K562 (cell line): ENCODE measurements around the gene EYA4. TPM values are rescaled to one million over a fixed set of nuclear protein-coding genes. Genes with fewer than 3 reads are reported as not detected.

Experiments
- ATAC-seq: fragments of 200-7000 bp; cut with Tn5 transposase; 3 replicates; pipeline ENCODE4 v1.9.1; 2020; ENCODE audit warnings: moderate library complexity
- BruUV-seq: library from RNA; stranded (reverse); fragments of 400-500 nt; replicated peaks from 2 replicates; lab custom pipeline; 2021; lab: Mats Ljungman, UMichigan
- CTCF ChIA-PET: fragments of 300-600 bp; formaldehyde crosslinking; extraction: SDS; loops from one replicate; lab custom pipeline; 2021; ENCODE audit warnings: low intra/inter-chr PET ratio; lab: Yijun Ruan, JAX
- POLR2A ChIA-PET: fragments of 300-600, 350-650 bp; sonication (Branson Sonifier 250); formaldehyde crosslinking; extraction: SDS; loops from one replicate; lab custom pipeline; 2021; ENCODE audit warnings: antibody characterized with exemption, inconsistent platforms; lab: Yijun Ruan, JAX
- DNase-seq, 4 experiments: peaks; one replicate each; pipeline versions ENCODE4 v3.0.0 to v3.0.0-alpha.2; 2011 to 2018; ENCODE audit warnings: low spot score in 3 of 4, mixed read lengths in 3 of 4; ENCODE audit errors: extremely low read depth in 1 of 4
- FAIRE-seq: peaks from 2 replicates; lab custom pipeline; 2011; peaks lifted over from hg19 to GRCh38; lab: Jason Lieb, UNC
- H2AFZ ChIP-seq: 2 replicates; pipeline ENCODE4 v1.6.0; 2011; ENCODE audit warnings: low read depth, low read length, control low read depth, inconsistent platforms
- H3K27ac ChIP-seq: fragments of 200-600 bp; 3 replicates; pipeline ENCODE4 v1.8.0; 2011; ENCODE audit warnings: low read depth, mild to moderate bottlenecking, control low read depth, inconsistent platforms, low read length, moderate library complexity, mixed read lengths; ENCODE audit errors: extremely low read depth
- H3K27me3 ChIP-seq, 2 experiments: fragments of 300-600 bp in 1 of 2; 2 replicates in 1 of 2; 3 replicates in 1 of 2; pipeline versions ENCODE4 v1.6.0 to v1.8.0; 2011; ENCODE audit warnings: inconsistent platforms in 2 of 2, low read length in 2 of 2, mild to moderate bottlenecking in 1 of 2, mixed read lengths in 1 of 2, moderate library complexity in 1 of 2; ENCODE audit not compliant: control insufficient read depth in 2 of 2, insufficient read depth in 2 of 2
- H3K36me3 ChIP-seq: fragments of 300-600 bp; 3 replicates; pipeline ENCODE4 v1.8.0; 2011; ENCODE audit warnings: mild to moderate bottlenecking, low read length, inconsistent platforms; ENCODE audit not compliant: control insufficient read depth, insufficient read depth
- H3K4me1 ChIP-seq, 2 experiments: fragments of 200-600 bp in 1 of 2; replicated peaks in 1 of 2; 2 replicates in 1 of 2; 3 replicates in 1 of 2; pipeline versions ENCODE4 v1.5.1 to v1.8.0; 2011; ENCODE audit warnings: inconsistent platforms in 2 of 2, low read length in 2 of 2, mild to moderate bottlenecking in 1 of 2, mixed read lengths in 1 of 2, moderate library complexity in 1 of 2; ENCODE audit not compliant: control insufficient read depth in 2 of 2, insufficient read depth in 2 of 2
- H3K4me2 ChIP-seq: 2 replicates; pipeline ENCODE4 v1.6.1; 2011; ENCODE audit warnings: low read length, control low read depth, inconsistent platforms, mixed read lengths; ENCODE audit not compliant: insufficient read depth
- H3K4me3 ChIP-seq: fragments of 200-600 bp; sonication (generic), shearing (Covaris generic); 2 replicates; pipeline ENCODE4 v1.5.1; 2016; ENCODE audit warnings: control low read depth, inconsistent platforms
- H3K79me2 ChIP-seq: fragments of 200-600 bp; 3 replicates; pipeline ENCODE4 v1.8.0; 2011; ENCODE audit warnings: low read length, inconsistent platforms; ENCODE audit not compliant: control insufficient read depth, insufficient read depth
- H3K9ac ChIP-seq, 2 experiments: 2 replicates each; pipeline versions ENCODE4 v1.6.0 to v1.6.1; 2011; ENCODE audit warnings: low read depth in 2 of 2, low read length in 2 of 2, control low read depth in 1 of 2, inconsistent platforms in 1 of 2, mild to moderate bottlenecking in 1 of 2, mixed read lengths in 1 of 2; ENCODE audit not compliant: insufficient read depth in 1 of 2
- H3K9me1 ChIP-seq: one replicate; pipeline ENCODE4 v1.6.0; 2011; ENCODE audit warnings: inconsistent platforms, mild to moderate bottlenecking, low read length, moderate library complexity; ENCODE audit not compliant: control insufficient read depth, insufficient read depth
- H3K9me3 ChIP-seq: replicated peaks from 2 replicates; pipeline ENCODE4 v1.5.1; 2011; ENCODE audit warnings: low read depth, low read length, inconsistent platforms; ENCODE audit not compliant: control insufficient read depth, insufficient read depth
- H4K20me1 ChIP-seq: replicated peaks from 2 replicates; pipeline ENCODE4 v1.6.1; 2011; ENCODE audit warnings: low read length, inconsistent platforms, mixed read lengths; ENCODE audit not compliant: control insufficient read depth, insufficient read depth
- CCNT2 ChIP-seq: IDR thresholded peaks from 2 replicates; pipeline ENCODE4 v1.6.1; 2011; ENCODE audit warnings: borderline replicate concordance, low read depth, mild to moderate bottlenecking, moderate library complexity, mixed read lengths, low read length; ENCODE audit not compliant: insufficient read length; ENCODE audit errors: extremely low read depth
- EP400 ChIP-seq: fragments of 450-650 bp; IDR thresholded peaks from 2 replicates; pipeline ENCODE4 v1.6.1; 2017; ENCODE audit warnings: antibody characterized with exemption, mild to moderate bottlenecking, moderate library complexity
- GTF2F1 ChIP-seq: IDR thresholded peaks from 2 replicates; pipeline ENCODE4 v1.6.1; 2011; ENCODE audit warnings: low read depth, low read length, improper control_type of control experiment
- PTBP1 ChIP-seq: fragments of 200-400 bp; formaldehyde crosslinking; IDR thresholded peaks from 2 replicates; pipeline ENCODE4 v1.6.1; 2017; ENCODE audit warnings: low read depth, low read length
- TFAP4 ChIP-seq: sonication (generic); formaldehyde crosslinking; IDR thresholded peaks from 2 replicates; pipeline ENCODE4 v1.8.0; 2022; ENCODE audit warnings: missing genetic modification reagents, mild to moderate bottlenecking, moderate library complexity, borderline replicate concordance
- ZBTB26 ChIP-seq: fragments of 450-650 bp; formaldehyde crosslinking; IDR thresholded peaks from 2 replicates; pipeline ENCODE4 v1.4.0; 2022; ENCODE audit warnings: missing genetic modification characterization
- ZNF316 ChIP-seq: fragments of 450-650 bp; IDR thresholded peaks from 2 replicates; pipeline ENCODE4 v1.6.1; 2016
- WGBS: fragments of 100-300 bp; shearing (Covaris generic); methylation state at CpG from one replicate; pipeline ENCODE4 v1.1.6; 2016; ENCODE audit warnings: low coverage, mixed read lengths; ENCODE audit not compliant: insufficient coverage; ENCODE audit errors: missing lambda C conversion rate; 5-methylcytosine and 5-hydroxymethylcytosine counted together
- in situ Hi-C: fragments of 300-500 bp; cut with MboI; formaldehyde crosslinking; loops from 4 replicates; pipeline ENCODE4 v1.15.0; 2018; ENCODE audit warnings: inconsistent platforms, mixed read lengths
- intact Hi-C: fragments of 100-400 bp; cut with micrococcal nuclease; formaldehyde crosslinking; loops from 2 replicates; pipeline ENCODE4 v1.14.2; 2022
- polyA plus RNA-seq, 8 experiments: library from polyadenylated mRNA; depleted of rRNA in 4 of 8; stranded (reverse) in 5 of 8; unstranded in 3 of 8; fragments of >200 nt; fragmentation: Nextera tagmentation in 2 of 8; fragmentation: Illumina TruSeq in 1 of 8; extraction: Ambion mirVana in 2 of 8; extraction: Trizol in 1 of 8; gene quantifications; 2 replicates each; pipeline versions ENCODE4 v1.2.1 to v1.2.3, GENCODE V29; 2011 to 2014; ENCODE audit warnings: inconsistent platforms in 1 of 8, missing spikeins in 1 of 8
- total RNA-seq, 7 experiments: library from RNA; depleted of rRNA in 6 of 7; stranded (reverse); fragments of >200 nt in 6 of 7; fragmentation: Illumina TruSeq in 2 of 7; extraction: Trizol in 2 of 7; gene quantifications; 2 replicates each; pipeline versions ENCODE4 v1.2.1 to v1.2.3, GENCODE V29; 2011 to 2021; ENCODE audit warnings: low replicate concordance in 1 of 7

The EYA4 gene
- total and polyA plus RNA-seq, 9 of the 15 experiments (the other 6 are each of a cell fraction or from before 2014, with no cell fraction given), result 0.03 to 0.04 TPM; not detected in 7

DNA sequence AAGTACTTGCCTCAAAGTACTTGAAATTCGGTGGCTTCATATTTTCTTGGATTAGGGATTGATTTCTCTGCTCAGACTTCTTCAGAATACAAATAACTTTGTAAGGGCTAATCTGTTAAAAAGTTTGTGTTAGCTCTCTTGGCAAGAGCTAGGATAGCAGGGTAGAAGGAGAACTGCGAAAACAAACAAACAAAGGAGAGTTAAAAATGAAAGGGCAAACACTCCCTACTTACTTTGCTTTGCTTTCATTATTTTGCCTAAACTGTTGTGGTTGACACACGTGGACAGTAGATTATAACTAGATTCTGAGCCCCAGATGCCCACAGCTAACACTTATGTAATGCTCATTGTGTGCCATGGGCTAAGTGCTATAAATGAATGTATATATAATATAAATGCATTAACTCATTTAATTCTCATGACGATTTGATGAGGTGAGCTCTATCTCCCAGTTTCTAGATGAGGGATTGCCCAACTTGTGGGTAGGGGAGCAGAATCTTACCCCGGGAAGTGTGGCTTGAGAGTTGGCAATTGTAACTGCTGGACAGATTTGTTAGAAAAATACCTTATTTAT lies 48.7 kb downstream of the EYA4 start (continued):
- TF ChIP-seq TFAP4 (CRISPR knock-in tag) (no peak), GTF2F1 (no peak), PTBP1 (no peak), EP400 (no peak), ZBTB26 (CRISPR knock-in tag) (no peak)

DNA sequence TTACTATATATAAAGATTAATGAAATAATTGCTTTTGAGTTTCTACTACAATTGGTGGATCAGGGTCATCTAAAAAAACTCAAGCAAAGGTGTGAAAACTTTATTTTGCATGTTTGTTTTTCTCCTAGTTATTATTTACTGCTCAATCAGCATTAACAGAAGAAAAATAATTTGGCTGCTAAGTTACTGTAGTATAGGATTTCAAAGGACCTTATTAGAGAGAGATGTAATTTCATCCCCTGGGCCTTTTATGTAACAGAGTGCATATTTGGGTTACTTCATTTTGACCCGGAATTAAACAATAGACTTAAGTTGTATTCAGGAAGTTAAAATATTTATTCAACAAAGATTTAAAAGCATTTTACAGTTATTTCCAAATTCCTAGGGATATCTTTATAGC lies 49.8 kb downstream of the EYA4 start:
- H4K20me1 ChIP-seq, result no peaks in the 10 kb centered on the region
- ATAC-seq (no peak), FAIRE-seq (no peak), DNase-seq (no peak)
- no peak overlapping the region for H3K9ac ChIP-seq
- no TSS peak for BruUV-seq
- H3K9me3 ChIP-seq, result no peaks in the 10 kb centered on the region
- no peaks in the 10 kb centered on the region for H3K9me1 ChIP-seq
- intact Hi-C loops, result no loop called here
- H3K27me3 ChIP-seq, result no peaks in the 10 kb centered on the region
- in situ Hi-C loops, result no loop called here
- TF ChIP-seq CCNT2, result no peak
- peak; percentile 36; the same call in 1 of the 2 replicates for TF ChIP-seq ZNF316
- no peak overlapping the region for H3K4me3 ChIP-seq
- H3K79me2 ChIP-seq, result no peaks in the 10 kb centered on the region
- H3K4me1 ChIP-seq, result no peaks in the 10 kb centered on the region
- no peaks in the 10 kb centered on the region for H3K36me3 ChIP-seq
- no peak overlapping the region for H2AFZ ChIP-seq
- H3K4me2 ChIP-seq, result no peak overlapping the region
- POLR2A ChIA-PET, result no interaction called here
- H3K27ac ChIP-seq, result no peak overlapping the region
- 0% methylated on average over 1 of the region's 1 CpG for WGBS
- CTCF ChIA-PET, result no interaction called here
